Body of pancreas (tissue), 4 donors: ENCODE data around the gene RIMS4.

Source experiments
- CTCF ChIP-seq, 7 experiments: fragments of 450-650 bp in 4 of 7; fragments of 200-600 bp in 3 of 7; sonication (generic) in 3 of 7; IDR thresholded peaks; one replicate each; pipeline ENCODE4 v1.5.1; 2016 to 2019; ENCODE audit warnings: antibody characterized with exemption in 7 of 7
- POLR2A ChIP-seq, 3 donors: fragments of 450-650 bp; IDR thresholded peaks; one replicate each; pipeline ENCODE4 v1.6.1; 2016; ENCODE audit warnings: antibody characterized with exemption in 3 of 3, mild to moderate bottlenecking in 2 of 3

- TF ChIP-seq CTCF (IDR thresholded peaks at IDR 0.05) (no peak), POLR2A (IDR thresholded peaks at IDR 0.05) (no peak)
Observed at GRCh38 chr20:44765091-44765490, 45.3 kb downstream of the RIMS4 start.
